ENCODE results near the gene DNTTIP2.

GRCh38 chr1:93816970-93817678 lies 61.9 kb downstream of the DNTTIP2 start:
- TF ChIP-seq, protein P1, sequence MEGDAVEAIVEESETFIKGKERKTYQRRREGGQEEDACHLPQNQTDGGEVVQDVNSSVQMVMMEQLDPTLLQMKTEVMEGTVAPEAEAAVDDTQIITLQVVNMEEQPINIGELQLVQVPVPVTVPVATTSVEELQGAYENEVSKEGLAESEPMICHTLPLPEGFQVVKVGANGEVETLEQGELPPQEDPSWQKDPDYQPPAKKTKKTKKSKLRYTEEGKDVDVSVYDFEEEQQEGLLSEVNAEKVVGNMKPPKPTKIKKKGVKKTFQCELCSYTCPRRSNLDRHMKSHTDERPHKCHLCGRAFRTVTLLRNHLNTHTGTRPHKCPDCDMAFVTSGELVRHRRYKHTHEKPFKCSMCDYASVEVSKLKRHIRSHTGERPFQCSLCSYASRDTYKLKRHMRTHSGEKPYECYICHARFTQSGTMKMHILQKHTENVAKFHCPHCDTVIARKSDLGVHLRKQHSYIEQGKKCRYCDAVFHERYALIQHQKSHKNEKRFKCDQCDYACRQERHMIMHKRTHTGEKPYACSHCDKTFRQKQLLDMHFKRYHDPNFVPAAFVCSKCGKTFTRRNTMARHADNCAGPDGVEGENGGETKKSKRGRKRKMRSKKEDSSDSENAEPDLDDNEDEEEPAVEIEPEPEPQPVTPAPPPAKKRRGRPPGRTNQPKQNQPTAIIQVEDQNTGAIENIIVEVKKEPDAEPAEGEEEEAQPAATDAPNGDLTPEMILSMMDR (IDR thresholded peaks at IDR 0.05): no peak
- TF ChIP-seq POLR2A (IDR thresholded peaks at IDR 0.05): no peak

All from Peyer's patch (tissue), 4 donors.